Smooth muscle cell of trachea (primary cell): ENCODE results near the gene OR1E1. TPM values are rescaled to one million over a fixed set of nuclear protein-coding genes. Genes with fewer than 3 reads are reported as not detected.

ENCODE experiments used
- total RNA-seq: library from RNA; depleted of rRNA; stranded (reverse); fragments of >200 nt; gene quantifications from 2 replicates; pipeline ENCODE4 v1.2.1, GENCODE V29; 2014

The OR1E1 gene, protein sequence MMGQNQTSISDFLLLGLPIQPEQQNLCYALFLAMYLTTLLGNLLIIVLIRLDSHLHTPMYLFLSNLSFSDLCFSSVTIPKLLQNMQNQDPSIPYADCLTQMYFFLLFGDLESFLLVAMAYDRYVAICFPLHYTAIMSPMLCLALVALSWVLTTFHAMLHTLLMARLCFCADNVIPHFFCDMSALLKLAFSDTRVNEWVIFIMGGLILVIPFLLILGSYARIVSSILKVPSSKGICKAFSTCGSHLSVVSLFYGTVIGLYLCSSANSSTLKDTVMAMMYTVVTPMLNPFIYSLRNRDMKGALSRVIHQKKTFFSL
- total RNA-seq: 0.17 TPM in 1 of 2 replicates, not detected in the other

DNA sequence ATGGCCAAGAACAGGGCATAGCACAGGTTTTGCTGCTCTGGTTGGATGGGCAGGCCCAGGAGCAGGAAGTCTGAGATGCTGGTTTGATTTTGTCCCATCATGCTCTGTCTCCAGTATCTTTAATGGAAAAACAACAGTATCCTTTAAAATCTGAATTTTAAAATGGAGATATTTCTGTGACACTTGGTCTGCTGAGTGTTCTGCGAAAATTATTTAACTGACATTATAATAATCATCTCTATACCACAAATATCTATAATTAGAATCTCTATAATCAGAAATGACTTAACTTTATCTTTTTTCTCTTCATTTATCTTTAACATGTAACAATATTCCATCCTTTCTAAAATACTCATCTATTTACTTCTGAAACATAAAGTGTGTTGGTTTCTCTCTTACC, at the start of gene OR1E1:
TSS of gene OR1E1 (minus strand) at position 101 of the 400 bp plus-strand sequence. CDS start at position 101, 0 bp downstream.

DNA sequence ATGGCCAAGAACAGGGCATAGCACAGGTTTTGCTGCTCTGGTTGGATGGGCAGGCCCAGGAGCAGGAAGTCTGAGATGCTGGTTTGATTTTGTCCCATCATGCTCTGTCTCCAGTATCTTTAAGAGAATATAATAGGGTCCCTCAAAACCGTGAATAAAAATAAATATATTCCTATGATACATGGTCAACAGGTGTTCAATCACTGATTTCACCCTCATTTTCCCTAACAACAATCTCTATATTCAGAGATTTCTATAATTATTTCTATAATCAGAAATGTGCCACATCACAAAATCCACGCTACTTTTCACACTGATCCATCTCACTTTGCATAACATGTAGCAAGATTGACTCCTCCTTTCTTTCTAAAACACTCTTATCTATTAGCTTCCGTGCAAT, 35.5 kb upstream of the OR1E1 start, which contains the start of gene OR1E2:
TSS of gene OR1E2 (minus strand) at position 101 of the 400 bp plus-strand sequence. CDS start at position 101, 0 bp downstream.

DNA sequence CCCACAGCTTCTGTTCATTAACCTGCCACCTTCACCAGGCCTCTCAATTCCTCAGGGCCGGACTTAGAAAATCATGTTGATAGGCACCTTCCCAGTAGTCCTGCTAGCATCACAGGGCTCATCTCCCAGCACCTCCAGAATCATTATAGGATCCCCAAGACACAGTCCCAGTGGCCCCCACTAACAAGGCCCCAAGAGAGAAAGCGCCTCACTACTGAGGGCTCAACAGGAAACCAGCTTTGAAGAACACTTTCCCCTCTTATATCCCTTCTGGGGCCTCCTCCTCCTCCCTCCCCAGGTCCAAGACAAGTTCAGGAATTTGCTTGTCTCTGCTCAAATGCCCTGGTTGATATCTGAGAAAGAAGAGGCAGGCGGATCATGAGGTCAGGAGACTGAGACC, 12.9 kb upstream of the OR1E1 start, which contains the start of gene OR3A3:
TSS of gene OR3A3 (plus strand) at position 301 of the 400 bp plus-strand sequence.

DNA sequence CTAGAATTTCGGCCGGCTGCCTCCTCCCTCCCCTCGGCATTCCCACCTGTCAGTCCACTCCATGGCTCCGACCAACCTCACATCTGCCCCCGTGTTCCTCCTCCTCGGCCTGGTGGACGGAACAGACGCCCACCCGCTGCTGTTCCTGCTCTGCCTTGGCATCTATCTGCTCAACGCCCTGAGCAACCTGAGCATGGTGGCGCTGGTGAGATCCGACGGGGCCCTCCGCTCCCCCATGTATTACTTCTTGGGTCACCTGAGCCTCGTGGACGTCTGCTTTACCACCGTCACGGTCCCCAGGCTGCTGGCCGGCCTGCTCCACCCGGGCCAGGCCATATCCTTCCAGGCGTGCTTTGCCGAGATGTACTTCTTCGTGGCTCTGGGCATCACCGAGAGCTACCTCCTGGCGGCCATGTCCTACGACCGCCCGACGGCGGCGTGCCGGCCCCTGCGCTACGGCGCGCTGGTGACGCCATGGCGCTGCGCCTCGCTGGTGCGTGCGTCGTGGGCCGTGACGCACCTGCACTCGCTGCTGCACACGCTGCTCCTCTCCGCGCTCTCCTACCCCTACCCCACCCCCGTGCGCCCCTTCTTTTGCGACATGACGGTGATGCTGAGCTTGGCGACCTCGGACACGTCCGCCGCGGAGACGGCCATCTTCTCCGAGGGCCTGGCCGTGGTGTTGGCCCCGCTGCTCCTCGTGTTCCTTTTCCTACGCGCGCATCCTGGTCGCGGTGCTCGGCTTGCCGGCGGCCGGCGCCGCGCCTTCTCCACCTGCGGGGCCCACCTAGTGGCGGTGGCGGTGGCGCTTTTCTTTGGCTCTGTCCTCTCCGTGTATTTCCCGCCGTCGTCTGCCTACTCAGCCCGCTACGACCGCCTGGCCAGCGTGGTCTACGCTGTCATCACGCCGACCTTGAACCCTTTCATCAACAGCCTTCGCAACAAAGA, 12.1 kb downstream of the OR1E1 start, which contains the start of gene OR3A2:
TSS of gene OR3A2 (minus strand) at position 440 of the 948 bp plus-strand sequence.

Other genes with a start within 250 kb of the OR1E1 start
- not detected in 2 replicates for gene OR1A2, start 200.9 kb downstream of the OR1E1 start, total RNA-seq
- gene OR1A1, start 190.7 kb downstream of the OR1E1 start, total RNA-seq: not detected in 2 replicates
- 0.17 TPM in 1 of 2 replicates, not detected in the other for gene OR3A1, start 100.0 kb downstream of the OR1E1 start, total RNA-seq
- 0.50 TPM in 1 of 2 replicates, not detected in the other for gene OR3A2, start 12.1 kb downstream of the OR1E1 start, total RNA-seq
- gene OR3A3, start 13.0 kb upstream of the OR1E1 start, total RNA-seq: not detected in 2 replicates
- gene OR1E2, start 35.4 kb upstream of the OR1E1 start, total RNA-seq: not detected in 2 replicates
- 1.2 and 2.5 TPM in 2 replicates for gene SPATA22, start 73.4 kb upstream of the OR1E1 start, total RNA-seq
- gene ASPA, start 77.6 kb upstream of the OR1E1 start, total RNA-seq: 1.2 and 1.8 TPM in 2 replicates
- 1.0 and 1.7 TPM in 2 replicates for gene TRPV3, start 159.4 kb upstream of the OR1E1 start, total RNA-seq
- 2.0 and 6.6 TPM in 2 replicates for gene TRPV1, start 211.0 kb upstream of the OR1E1 start, total RNA-seq
- 13.1 and 18.2 TPM in 2 replicates for gene SHPK, start 237.8 kb upstream of the OR1E1 start, total RNA-seq
- 28.9 and 30.5 TPM in 2 replicates for gene CTNS, start 238.3 kb upstream of the OR1E1 start, total RNA-seq